Panc1 (cell line): Measurements from ENCODE around the gene METTL15.

Source experiments
- POLR2AphosphoS5 ChIP-seq: IDR thresholded peaks from 2 replicates; pipeline ENCODE4 v1.6.1; 2012; ENCODE audit warnings: mild to moderate bottlenecking, low read depth, low read length, moderate library complexity
- TCF7L2 ChIP-seq: IDR thresholded peaks from 2 replicates; pipeline ENCODE4 v1.6.1; 2011; ENCODE audit warnings: mild to moderate bottlenecking, low read depth, low read length, inconsistent platforms
- TF ChIP-seq, protein P1 (sequence below): fragments of 450-650 bp; IDR thresholded peaks from 2 replicates; pipeline ENCODE4 v1.5.1; 2017; ENCODE audit warnings: mild to moderate bottlenecking
- TF ChIP-seq, protein P2 (sequence below), 2 experiments: IDR thresholded peaks; 2 replicates each; pipeline ENCODE4 v1.6.1; 2011 to 2012; ENCODE audit warnings: low read depth in 2 of 2, control low read depth in 1 of 2, low read length in 1 of 2, mild to moderate bottlenecking in 1 of 2, moderate library complexity in 1 of 2; ENCODE audit not compliant: insufficient read depth in 1 of 2

DNA sequence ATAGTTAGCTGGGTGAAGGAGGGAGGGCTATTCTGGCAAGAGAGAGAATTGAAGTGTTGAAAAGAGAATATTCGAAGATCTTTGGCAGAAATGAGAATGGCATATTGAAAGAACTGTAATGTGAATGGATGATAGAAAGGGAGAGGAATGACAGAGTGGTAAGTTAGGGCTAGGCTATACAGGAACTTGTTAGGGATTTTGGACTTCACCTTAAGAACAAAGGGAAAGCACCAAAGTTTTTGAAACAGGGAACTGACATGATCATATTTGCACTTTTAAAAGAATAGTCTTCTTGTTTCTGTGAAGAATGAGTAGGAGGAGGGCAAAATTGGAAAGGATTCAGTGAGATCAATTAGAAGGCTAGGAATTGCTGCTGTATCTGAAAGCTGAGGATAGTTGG lies 119.3 kb downstream of the METTL15 start:
- TF ChIP-seq, protein P1, sequence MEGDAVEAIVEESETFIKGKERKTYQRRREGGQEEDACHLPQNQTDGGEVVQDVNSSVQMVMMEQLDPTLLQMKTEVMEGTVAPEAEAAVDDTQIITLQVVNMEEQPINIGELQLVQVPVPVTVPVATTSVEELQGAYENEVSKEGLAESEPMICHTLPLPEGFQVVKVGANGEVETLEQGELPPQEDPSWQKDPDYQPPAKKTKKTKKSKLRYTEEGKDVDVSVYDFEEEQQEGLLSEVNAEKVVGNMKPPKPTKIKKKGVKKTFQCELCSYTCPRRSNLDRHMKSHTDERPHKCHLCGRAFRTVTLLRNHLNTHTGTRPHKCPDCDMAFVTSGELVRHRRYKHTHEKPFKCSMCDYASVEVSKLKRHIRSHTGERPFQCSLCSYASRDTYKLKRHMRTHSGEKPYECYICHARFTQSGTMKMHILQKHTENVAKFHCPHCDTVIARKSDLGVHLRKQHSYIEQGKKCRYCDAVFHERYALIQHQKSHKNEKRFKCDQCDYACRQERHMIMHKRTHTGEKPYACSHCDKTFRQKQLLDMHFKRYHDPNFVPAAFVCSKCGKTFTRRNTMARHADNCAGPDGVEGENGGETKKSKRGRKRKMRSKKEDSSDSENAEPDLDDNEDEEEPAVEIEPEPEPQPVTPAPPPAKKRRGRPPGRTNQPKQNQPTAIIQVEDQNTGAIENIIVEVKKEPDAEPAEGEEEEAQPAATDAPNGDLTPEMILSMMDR, result no peak
- TF ChIP-seq, protein P2, sequence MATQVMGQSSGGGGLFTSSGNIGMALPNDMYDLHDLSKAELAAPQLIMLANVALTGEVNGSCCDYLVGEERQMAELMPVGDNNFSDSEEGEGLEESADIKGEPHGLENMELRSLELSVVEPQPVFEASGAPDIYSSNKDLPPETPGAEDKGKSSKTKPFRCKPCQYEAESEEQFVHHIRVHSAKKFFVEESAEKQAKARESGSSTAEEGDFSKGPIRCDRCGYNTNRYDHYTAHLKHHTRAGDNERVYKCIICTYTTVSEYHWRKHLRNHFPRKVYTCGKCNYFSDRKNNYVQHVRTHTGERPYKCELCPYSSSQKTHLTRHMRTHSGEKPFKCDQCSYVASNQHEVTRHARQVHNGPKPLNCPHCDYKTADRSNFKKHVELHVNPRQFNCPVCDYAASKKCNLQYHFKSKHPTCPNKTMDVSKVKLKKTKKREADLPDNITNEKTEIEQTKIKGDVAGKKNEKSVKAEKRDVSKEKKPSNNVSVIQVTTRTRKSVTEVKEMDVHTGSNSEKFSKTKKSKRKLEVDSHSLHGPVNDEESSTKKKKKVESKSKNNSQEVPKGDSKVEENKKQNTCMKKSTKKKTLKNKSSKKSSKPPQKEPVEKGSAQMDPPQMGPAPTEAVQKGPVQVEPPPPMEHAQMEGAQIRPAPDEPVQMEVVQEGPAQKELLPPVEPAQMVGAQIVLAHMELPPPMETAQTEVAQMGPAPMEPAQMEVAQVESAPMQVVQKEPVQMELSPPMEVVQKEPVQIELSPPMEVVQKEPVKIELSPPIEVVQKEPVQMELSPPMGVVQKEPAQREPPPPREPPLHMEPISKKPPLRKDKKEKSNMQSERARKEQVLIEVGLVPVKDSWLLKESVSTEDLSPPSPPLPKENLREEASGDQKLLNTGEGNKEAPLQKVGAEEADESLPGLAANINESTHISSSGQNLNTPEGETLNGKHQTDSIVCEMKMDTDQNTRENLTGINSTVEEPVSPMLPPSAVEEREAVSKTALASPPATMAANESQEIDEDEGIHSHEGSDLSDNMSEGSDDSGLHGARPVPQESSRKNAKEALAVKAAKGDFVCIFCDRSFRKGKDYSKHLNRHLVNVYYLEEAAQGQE (IDR thresholded peaks at IDR 0.05; ENCODE audit: insufficient read depth in 1 of 2, low read depth in 2 of 2, low read length in 1 of 2), result no peak
- TF ChIP-seq TCF7L2, result no peak
- TF ChIP-seq POLR2AphosphoS5, result no peak
